C1 segment of cervical spinal cord (tissue), 14 donors: Measurements from ENCODE around the gene CPT1B.
"Not testable (repeated sequence)": the region's sequence is repeated elsewhere in the genome, so short reads cannot be mapped to it uniquely, and the experiment has no call there.

Source experiments
- DNase-seq, 14 donors: peaks; one replicate each; lab custom pipeline; 2025; lab: John Stamatoyannopoulos, UW

Gene CPT1B

DNA sequence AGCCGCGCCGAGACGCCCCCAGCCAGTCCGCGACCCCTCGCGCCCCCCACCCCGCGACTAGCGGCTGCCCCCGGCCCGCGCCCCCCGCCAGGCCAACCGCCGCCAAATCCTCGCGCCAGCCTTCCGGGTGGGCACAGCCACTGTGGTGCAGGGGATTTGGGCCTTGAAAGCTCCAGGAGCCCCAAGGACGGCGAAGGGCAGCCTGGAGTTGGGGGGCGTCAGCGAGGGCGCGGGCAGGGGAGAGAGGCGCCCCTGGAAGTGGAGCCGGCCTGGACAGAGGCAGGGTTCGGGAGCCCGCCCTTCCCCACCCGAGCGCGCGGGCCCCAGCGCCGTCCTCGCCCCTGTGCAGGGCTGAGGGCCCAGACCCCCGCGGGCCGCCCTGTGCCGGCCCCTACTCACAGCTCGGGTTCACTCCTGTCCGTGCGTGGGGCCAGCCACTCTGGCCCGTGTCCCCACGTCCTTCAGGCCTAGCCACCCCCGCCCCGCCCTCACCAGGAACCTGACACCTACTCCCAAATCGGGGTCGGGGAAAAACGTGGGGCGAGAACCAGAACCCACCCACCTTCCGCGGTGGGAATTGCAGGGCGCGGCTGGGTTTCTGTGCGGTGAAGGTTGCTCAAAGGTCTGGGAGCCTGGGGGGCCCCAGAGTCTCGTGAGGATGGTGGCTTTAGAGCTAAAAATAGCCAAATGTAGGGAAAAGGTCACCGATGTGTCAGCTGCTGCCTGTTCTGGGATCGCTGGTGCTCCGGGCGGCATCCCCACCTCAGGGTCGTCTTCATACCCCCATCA, at the start of gene CPT1B:
Gene CPT1B, minus strand, starts transcription at position 441 of the 789 bp plus-strand sequence. CDS start 512 bp downstream, outside the sequence.
- no peak for DNase-seq

- no peak for DNase-seq
These were observed 48.8 kb upstream of the CPT1B start for GRCh38 chr22:50626850-50627641.

DNA sequence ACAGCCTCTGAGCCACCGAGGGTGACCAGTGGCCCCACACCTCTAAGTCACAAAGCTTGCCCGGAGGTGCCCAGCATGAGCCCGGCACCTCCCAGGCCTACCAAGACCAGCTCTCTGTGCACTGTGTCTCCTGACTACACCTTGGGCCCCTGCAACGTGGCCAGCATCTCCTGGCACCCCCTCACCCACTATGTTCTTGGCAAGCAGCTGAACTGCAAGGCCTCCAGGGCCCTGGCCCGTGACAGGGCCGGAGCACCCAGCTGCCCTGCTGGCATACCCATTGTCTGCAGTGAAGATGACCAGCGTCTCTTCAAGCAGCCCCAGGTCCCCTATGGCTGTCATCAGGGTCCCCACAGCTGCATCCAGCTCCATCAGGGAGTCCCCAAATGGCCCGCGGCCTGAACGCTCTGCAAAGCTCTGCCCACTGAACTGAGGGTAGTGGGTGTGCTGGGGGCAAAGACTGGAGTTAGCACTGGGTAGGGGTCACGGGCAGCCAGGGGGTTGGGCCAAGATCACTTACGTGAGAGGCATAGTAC, 48.2 kb upstream of the CPT1B start:
- DNase-seq = no peak

GRCh38 chr22:50625568-50626313, 47.5 kb upstream of the CPT1B start:
- DNase-seq = no peak

DNA sequence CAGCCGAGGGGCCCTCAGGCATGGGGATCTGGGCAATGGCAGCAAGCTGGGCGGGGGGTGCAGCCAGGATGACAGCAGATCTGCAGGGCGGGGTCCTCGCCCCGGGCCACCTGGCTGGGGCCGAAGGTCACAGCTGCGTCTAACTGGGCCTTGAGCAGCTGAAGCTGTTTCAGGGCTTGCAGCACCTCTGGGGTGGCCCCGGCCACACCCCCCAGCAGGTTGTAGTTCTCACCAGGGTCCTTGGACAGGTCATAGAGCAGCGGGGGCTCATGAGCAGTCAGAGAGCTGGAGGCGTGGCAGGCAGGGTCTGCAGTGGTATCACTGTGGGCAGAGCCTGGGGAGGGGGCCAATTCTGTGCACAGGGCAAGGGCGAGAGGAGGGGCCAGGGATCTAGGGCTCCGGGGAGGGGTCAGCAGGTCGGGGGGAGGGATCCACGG, 46.9 kb upstream of the CPT1B start:
- DNase-seq = no peak

DNA sequence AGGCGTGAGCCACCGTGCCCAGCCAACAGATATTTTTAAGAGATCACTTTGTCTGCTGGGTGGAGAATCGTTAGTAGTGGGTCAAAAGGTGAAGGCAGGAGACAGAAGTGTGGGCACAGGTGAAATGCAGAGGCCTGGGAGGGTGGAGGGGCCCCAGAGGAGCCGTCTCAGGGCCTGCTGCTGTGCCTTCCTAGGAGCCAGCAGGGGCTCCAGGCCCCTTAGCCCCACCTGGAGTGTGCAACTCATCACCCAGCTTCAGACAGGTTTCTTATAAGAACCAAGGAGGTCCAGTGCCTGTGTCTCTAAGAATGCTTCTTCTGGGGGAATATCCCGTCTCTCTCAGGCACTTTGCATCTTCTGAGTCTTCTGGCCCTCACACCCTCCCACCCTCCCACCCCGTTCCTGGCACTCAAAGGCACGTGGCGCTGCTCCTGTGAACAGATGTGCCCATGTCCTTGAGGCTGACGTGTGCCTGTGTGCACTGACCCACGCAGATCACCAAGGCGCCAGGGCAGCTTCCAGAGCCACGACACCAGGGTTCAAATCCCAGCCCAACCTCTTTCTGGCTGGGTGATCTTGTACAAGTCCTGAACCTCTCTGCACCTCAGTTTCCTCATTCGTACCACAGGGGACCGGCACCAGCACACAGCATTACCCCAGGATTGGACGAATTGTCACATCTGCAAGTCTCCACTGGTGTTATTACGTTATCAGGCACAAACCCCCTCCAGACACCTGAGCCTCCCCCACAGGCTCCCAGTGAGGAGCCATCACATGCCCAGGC, 46.3 kb upstream of the CPT1B start:
- no peak for DNase-seq

DNA sequence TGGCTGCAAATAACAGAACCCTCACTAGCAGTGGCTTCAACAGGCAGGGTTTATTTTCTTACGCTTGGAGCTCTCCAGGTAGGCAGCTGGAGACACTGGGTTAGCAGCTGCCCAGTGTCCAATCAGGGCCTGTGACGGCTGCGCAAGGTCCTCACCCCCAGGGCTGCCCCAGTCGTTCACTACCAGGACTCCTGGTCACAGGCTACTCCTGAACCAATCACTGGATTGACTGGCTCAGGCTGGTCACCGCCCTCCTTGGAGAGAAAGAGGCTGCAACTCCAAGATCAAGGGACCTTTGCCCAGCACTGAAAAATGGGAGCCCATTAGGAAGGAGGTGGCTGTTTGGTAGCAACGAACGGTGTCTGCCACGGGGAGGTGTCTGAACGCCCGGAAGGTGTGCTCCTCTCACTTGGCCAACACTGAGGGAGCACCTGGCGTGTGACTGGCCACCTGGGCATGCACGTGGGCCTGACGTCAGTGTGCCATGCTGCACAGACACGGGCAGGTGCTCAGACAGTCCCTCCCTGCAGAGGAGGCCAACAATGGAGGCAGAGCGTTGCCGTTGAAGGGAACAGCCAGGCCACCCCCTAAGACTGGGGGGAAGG, 44.6 kb upstream of the CPT1B start:
- DNase-seq = peak in 1 of 14 donors; percentile 92

DNA sequence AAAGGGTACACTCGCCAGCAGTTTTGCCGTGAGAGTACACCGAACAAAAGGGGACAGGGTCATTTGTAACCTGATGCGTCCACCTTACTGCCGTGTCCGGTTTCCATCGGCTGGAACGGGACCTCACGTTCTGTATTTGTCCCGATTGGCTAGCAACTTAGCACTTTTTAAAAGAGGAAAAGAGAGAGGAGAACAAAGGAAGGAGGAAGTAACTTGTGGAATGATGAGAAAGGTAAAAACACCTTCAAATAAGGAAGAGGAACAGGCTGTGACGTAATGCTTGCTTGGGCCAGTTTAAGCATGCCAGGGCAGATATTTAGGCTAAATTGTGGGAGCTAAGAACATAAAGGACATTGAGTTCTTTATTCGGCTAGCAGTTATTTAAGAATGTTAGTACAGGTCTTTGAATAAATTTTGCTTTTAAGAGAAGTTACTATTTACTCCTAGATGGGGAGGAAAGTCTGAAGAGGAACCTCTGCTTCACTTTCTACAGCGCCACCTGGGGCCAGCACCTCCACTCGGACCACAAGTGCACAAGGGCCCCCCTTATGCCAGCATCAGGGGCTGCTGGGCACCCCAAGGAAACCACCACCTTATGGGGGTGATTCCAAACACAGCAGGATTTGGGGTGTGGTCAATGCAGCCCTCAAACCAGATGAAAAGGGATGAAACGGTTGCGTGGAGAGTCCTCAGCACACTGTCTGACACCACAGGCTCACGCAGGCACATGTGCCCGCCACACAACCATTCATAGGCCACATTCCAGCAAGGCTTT, 43.9 kb upstream of the CPT1B start:
- DNase-seq = no peak

DNA sequence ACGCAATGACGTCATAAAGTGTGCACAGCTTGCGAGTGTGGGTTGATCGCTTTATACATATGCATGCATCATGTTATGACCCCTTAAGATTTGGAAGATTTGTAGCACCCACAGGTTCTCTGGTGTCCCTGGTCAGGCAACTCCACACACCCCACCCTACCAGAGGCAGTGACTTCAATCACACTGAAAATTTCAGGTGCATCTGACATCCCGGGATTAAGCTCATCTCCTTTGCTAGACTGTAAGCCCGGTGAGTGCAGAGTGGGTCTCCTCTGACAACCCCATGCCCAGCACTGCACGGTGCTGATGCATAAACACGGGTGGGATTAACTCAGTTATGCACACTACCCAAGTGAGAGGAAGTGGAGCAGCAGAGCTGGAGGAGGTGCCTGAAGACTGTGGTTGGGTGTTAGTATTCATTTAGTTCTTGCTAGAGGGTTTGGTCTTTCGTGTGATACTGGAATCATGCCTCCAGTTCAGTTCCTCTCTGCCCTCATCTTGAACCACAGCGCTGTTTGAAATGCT, 43.2 kb upstream of the CPT1B start:
- DNase-seq = no peak

- DNase-seq = peak in 6 of 14 donors; percentile 19 to 78 (median 48)
These were observed 42.5 kb upstream of the CPT1B start for GRCh38 chr22:50620593-50621355.

GRCh38 chr22:50614296-50614695, 36.1 kb upstream of the CPT1B start:
- not testable (repeated sequence) for DNase-seq

- DNase-seq = peak in 1 of 14 donors; percentile 65
These were observed 35.2 kb upstream of the CPT1B start for GRCh38 chr22:50613291-50613981.

DNA sequence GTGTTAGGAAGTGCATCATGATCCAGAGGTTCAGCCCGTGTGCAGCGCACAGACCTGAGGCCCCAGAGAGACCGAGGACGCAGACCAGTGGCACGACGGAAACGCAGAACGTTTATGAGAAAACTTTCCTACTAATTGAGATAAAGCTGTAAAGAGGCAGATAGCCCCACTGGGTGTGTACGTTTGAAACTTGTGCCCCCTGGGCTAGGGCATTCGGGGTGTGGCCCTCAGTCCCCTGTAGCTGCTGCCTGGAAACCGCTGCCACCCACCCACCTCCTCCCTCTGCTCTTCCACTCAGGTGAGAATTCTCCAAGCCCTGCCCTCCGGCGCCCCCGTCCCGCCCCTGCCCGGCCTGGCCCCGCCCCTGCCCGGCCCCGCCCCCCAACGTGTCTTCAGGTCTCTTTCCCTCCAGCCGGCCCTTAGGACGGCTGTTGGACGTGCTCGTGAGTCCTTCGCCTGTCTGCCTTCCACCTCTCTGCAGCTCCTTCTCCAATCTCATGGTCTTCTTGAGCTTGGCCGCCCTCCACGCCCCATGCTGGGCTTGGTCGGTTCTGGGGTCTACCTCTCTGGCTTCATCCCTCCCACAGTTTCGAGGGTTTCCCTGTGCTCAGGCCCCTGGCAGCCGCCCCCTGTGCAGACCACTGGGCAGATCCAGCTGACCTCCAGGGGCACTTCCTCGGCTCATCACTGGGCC, 34.4 kb upstream of the CPT1B start:
- no peak for DNase-seq

DNA sequence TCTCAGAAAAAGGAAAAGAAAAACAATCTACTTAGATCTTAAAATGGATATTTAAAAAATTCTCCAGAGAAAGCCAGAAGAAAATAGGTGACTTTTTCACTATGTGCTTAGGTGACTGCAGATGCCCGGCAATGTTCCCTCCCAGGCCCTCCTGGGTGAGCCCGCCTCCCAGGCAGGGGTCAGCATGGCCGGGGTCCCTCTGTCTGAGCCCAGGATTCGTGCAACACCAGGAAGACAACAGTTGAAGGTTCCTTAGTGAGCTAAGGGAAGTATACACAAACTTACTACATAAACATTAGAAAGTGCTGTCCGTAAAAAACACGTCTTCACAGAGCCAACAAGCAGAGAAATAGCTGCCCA, 33.9 kb upstream of the CPT1B start:
- no peak for DNase-seq

DNA sequence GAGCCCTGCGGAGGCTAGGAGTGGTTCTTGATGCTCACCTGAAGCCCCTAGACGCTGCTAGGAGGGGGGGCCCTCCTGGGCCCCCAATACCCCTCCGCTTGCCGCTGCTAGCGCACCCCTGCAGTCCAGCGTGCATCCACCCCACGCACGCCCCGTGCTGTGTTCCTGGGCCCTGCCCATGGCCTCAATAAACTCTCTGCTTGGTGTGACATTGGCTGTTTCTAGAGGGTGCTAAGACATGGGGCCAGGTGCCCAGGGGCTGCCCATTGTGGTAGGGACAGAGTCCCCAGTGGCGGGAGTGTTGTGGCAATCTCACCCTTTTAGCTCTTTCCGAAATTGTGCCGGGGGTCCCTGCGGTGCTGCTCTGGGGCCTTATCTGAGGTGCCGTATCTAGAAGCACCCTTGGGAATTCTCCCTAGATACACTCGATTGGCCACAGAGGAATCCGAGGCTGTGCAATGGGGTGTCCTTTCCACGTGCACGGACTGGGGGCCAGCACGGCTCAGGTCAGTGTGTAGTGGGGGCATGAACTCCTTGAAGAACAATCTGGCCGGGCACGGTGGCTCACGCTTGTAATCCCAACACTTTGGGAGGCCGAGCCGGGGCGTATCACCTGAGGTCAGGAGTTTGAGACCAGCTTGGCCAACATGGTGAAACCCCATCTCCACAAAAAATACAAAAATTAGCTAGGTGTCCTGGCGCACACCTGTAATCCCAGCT, 33.3 kb upstream of the CPT1B start:
- DNase-seq = no peak

DNA sequence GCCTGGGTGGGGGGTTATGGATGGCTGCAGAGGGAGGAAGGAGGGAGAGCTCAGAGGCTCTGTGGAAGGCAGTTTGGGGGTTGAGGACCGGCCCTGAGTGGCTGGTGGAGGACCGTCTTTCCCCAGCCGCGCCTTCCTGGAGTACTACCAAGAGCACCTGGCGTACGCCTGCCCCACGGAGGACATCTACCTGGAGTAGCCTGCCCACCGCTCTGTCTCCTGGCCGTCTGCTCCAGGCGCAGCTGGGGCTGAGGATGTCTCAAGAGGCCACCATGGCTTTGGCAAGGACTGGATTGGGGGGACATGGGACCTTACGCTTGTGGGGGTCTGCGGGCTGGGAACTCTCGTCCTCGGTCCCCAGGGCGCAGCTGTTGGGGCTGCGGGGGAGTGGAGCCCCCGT, 32.4 kb upstream of the CPT1B start:
- DNase-seq = no peak

DNA sequence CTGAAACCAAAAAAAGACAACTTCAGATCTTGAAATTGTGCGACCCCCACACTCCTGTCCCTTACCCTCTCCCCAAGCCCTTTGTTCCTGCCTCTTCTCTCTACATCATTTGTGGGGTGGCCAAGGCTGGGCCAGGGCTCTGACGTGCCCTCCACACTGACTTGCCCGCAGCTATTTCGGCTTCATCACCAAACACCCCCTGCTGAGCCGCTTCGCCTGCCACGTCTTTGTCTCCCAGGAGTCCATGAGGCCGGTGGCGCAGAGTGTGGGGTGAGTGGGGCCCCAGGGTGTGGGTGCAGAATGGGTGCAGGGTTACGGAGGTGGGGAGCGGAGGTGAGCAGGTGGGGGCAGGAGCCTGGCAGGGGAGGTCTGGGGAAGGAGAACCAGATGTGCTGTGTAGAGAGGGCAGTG, 31.8 kb upstream of the CPT1B start:
- DNase-seq = no peak
